RWPE1 (cell line): Measurements from ENCODE around the gene CRB2.
A peak's percentile ranks its signal among the peaks of the same experiment; 100 is the strongest.

Experiments used
- CTCF ChIA-PET: fragments of 350-600 bp; sonication (Branson Sonifier 250); formaldehyde crosslinking; extraction: SDS; loops from one replicate; lab custom pipeline; 2021; lab: Yijun Ruan, JAX
- POLR2A ChIA-PET: fragments of 400-600 bp; formaldehyde crosslinking; extraction: SDS; loops from one replicate; lab custom pipeline; 2020; ENCODE audit warnings: antibody characterized with exemption; ENCODE audit not compliant: low non-redundant PET; lab: Yijun Ruan, JAX
- DNase-seq: peaks from one replicate; pipeline ENCODE4 v3.0.0; 2012; ENCODE audit warnings: low spot score
- H3K27ac ChIP-seq: fragments of 450-650 bp; 2 replicates; pipeline ENCODE4 v1.5.1; 2017
- TF ChIP-seq, protein P1 (sequence below): fragments of 450-650 bp; conservative IDR thresholded peaks from 2 replicates; pipeline ENCODE4 v1.5.1; 2017; ENCODE audit warnings: low read depth, mild to moderate bottlenecking

The CRB2 gene

DNA sequence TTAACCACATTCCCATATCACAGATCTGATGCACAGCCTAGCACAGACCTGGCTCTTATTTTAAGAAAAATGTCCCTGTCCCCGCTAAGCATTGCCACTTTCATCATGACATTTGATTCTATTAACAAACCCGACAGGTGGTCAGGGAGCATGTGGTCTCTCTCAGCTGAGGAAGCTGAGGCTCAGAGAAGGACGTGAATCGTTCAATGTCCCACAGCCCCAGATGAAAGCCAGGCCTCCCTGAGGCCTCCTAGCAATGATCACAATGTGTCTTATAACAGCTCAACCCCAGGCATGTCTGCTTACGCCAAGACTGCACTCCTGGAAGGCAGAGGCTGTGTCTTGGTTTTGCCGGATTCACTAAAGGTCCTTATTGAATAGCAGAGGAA is 10.4 kb upstream of the CRB2 start:
- POLR2A ChIA-PET = no interaction called here
- no peak for DNase-seq
- H3K27ac ChIP-seq = no peak overlapping the region
- TF ChIP-seq, protein P1, sequence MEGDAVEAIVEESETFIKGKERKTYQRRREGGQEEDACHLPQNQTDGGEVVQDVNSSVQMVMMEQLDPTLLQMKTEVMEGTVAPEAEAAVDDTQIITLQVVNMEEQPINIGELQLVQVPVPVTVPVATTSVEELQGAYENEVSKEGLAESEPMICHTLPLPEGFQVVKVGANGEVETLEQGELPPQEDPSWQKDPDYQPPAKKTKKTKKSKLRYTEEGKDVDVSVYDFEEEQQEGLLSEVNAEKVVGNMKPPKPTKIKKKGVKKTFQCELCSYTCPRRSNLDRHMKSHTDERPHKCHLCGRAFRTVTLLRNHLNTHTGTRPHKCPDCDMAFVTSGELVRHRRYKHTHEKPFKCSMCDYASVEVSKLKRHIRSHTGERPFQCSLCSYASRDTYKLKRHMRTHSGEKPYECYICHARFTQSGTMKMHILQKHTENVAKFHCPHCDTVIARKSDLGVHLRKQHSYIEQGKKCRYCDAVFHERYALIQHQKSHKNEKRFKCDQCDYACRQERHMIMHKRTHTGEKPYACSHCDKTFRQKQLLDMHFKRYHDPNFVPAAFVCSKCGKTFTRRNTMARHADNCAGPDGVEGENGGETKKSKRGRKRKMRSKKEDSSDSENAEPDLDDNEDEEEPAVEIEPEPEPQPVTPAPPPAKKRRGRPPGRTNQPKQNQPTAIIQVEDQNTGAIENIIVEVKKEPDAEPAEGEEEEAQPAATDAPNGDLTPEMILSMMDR = no peak
- CTCF ChIA-PET = interaction anchor here (1.1 kb wide), 1 partner anchor 8 kb away, joined by 7 read pairs; no protein-coding TSS in a partner anchor

DNA sequence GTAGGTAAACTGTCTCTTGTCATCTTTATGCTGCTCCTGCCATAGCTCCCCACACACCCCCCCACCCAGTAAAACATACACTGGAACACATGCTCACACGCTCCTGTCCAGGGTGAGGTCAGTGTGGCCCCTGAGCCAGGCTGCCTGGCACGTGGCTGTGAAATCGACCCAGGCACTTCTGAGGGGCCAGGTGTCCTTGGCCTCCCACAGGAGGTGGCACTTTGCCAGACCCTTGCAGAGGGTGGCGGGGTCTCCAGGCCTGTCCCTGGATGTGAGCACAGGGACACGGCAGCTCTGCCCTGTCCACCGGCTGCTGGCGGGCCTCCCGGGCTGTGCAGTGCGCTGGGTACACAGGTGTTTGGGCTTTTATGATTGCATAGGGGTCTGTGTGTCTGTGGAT is 10.0 kb upstream of the CRB2 start:
- no peak for DNase-seq
- ChIA-PET CTCF (interaction anchor here (0.7 kb wide), 1 partner anchor 877 kb away, joined by 4 read pairs; no protein-coding TSS in a partner anchor), POLR2A (no interaction called here)
- TF ChIP-seq, protein P1 = no peak
- H3K27ac ChIP-seq = no peak overlapping the region

DNA sequence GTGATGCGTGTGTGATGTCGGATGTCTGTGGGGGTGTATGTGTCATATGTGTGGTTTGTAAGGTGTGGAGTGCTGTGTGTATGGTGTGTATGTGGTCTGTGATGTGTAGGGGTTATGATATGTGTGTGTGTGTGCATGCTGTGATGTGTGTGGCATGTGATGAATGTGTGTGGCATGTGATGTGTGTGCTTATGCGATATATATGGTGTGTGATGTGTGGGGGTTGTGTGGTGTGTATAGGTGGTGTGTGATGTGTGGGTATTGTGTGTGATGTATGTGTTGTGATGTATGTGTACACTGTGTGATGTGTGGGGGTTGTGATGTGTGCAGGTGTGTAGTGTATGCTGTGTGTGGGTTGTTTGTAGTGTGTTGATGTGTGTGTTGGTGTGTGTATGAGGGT is 9.2 kb upstream of the CRB2 start:
- DNase-seq = no peak
- H3K27ac ChIP-seq = no peak overlapping the region
- ChIA-PET POLR2A (no interaction called here), CTCF (no interaction called here)
- TF ChIP-seq, protein P1 = no peak

DNA sequence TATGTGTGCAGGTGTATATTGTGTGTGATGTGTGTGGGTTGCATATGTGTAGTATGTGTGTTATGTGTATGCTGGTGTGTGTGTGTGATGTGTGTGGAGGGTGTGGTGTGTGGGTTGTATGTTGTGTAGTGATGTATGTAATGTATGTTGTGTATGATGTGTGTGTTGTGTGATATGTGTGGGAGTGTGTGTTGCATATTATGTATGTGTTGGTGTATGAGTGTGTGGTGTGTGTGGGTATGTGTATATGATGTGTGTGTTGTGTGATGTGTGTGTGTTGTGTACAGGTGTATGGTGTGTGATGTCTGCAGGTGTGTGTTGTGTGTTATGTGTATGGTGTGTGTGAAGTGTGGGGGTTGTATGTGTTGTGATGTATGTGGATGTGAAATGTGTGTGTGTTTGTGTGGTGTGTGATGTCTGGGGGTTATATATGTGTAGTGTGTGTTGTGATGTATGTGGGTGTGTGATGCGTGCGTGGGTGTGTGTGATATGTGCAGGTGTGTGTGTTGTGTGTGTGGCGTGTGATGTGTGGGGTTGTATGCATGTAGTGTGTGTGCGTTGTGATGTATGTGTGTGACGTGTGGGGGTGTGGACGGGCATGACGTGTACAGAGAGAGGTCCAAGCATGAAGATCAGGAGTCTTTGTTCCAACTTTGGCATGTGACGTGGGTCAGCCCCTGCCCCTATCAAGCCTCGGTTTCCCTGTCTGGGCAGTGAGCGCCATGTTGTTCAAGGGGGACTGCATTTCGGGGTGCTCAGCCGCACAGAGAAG is 8.5 kb upstream of the CRB2 start:
- DNase-seq = no peak
- ChIA-PET POLR2A (no interaction called here), CTCF (no interaction called here)
- TF ChIP-seq, protein P1 = no peak
- H3K27ac ChIP-seq = peak overlapping the region; percentile 17

DNA sequence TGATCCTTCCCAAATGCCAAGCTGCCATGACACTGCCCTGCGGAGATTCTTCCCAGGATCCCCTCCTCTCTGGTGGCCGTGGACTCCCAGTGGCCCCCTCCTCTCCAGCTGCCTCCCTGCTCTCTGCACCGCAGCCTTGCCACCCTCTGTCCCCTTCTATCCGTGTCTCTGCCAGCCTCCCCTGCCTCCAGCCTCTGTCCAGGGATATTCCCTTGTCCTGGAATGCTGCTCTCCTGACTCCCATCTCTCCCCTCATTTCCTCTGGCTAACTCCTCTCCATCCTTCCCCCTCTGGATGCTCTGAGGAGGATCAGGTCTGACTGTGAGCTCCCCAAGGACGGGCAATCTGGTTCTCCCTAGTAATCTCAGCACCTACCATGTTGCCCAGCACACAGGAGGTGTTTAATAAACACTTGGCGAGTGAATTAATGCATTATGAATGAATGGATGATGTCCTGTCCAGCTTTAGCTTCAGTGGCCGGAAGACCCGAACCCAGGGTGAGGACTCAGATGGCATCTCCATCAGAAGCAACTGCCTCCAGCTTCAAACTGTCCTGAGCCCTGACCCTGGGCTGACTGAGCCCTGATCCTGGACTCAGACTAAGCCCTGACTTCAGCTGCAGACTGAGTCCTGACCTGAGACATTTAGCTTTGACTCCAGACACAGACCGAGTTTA is 7.5 kb upstream of the CRB2 start:
- TF ChIP-seq, protein P1 = no peak
- CTCF ChIA-PET = interaction anchor here (1.1 to 3.6 kb wide), 6 partner anchors 12 to 304 kb away, joined by 3 to 75 read pairs (median 7); no protein-coding TSS in a partner anchor
- no peak for DNase-seq
- POLR2A ChIA-PET = no interaction called here
- H3K27ac ChIP-seq = peak overlapping the region; percentile 17

DNA sequence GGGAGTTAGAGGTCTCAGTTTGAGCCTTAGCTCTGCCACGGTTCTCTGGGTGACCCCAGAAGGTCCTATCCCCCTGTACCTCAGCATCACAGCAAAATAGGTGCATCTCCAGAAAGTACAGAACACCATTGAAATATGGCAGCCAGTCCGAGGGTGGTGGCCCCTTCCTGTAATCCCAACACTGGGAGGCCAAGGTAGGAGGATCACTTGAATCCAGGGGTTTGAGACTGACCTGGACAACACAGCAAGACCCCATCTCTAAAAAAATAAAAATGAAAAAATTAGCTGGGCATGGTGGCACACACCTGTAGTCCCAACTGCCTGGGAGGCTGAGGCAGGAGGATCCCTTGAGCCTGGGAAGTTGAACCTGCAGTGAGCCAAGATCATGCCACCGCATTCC is 7.0 kb upstream of the CRB2 start:
- POLR2A ChIA-PET = no interaction called here
- TF ChIP-seq, protein P1 = no peak
- CTCF ChIA-PET = interaction anchor here (0.6 to 3.6 kb wide), 18 partner anchors 13 to 683 kb away, joined by 3 to 75 read pairs (median 5); no protein-coding TSS in a partner anchor
- DNase-seq = no peak
- no peak overlapping the region for H3K27ac ChIP-seq
